Gastrocnemius medialis (tissue), 4 donors: ENCODE data around the gene TMEM33. TPM values are rescaled to one million over a fixed set of nuclear protein-coding genes. Genes with fewer than 3 reads are reported as not detected.

ENCODE experiments used
- ATAC-seq, 2 donors: fragments of 150-250 bp; one replicate each; pipeline ENCODE4 v1.9.1; 2016
- DNase-seq, 2 donors: peaks; one replicate each; pipeline ENCODE4 v3.0.0-alpha.2; 2019
- H3K27ac ChIP-seq, 4 donors: fragments of 200-600 bp; sonication (generic); 1 replicate in 1 of 4; 2 replicates in 3 of 4; pipeline ENCODE4 v1.5.1; 2016 to 2018; ENCODE audit warnings: mild to moderate bottlenecking in 2 of 4, moderate library complexity in 1 of 4
- H3K27me3 ChIP-seq, 3 donors: fragments of 200-600 bp; sonication (generic) in 2 of 3; 1 replicate in 1 of 3; 2 replicates in 2 of 3; pipeline versions ENCODE4 v1.5.1 to v1.6.0; 2016 to 2019; ENCODE audit warnings: mild to moderate bottlenecking in 1 of 3, moderate library complexity in 1 of 3
- H3K36me3 ChIP-seq, 2 donors: fragments of 200-600 bp; sonication (generic) in 1 of 2; one replicate each; pipeline ENCODE4 v1.5.1; 2017 to 2018
- H3K4me1 ChIP-seq, 2 donors: fragments of 200-600 bp; sonication (generic) in 1 of 2; one replicate each; pipeline ENCODE4 v1.5.1; 2016 to 2017; ENCODE audit warnings: mild to moderate bottlenecking in 2 of 2
- H3K4me3 ChIP-seq, 4 donors: fragments of 200-600 bp; sonication (generic) in 3 of 4; 1 replicate in 1 of 4; 2 replicates in 3 of 4; pipeline ENCODE4 v1.5.1; 2016 to 2019; ENCODE audit warnings: mild to moderate bottlenecking in 2 of 4
- H3K9me3 ChIP-seq, 3 donors: fragments of 200-600 bp; sonication (generic) in 2 of 3; 1 replicate in 1 of 3; 2 replicates in 2 of 3; pipeline ENCODE4 v1.5.1; 2016 to 2019
- POLR2A ChIP-seq, 2 donors: fragments of 450-650 bp; IDR thresholded peaks; one replicate each; pipeline ENCODE4 v1.6.1; 2017; ENCODE audit warnings: antibody characterized with exemption in 2 of 2, mild to moderate bottlenecking in 2 of 2, moderate library complexity in 2 of 2
- in situ Hi-C, 4 donors: fragments of 200-750 bp; cut with MboI; loops; one replicate each; pipeline versions ENCODE4 v1.15.0 to v1.8.0; 2017; ENCODE audit warnings: low sequenced_read_pairs in 4 of 4
- intact Hi-C: fragments of 100-400 bp; cut with DNase I; formaldehyde crosslinking; loops from one replicate; pipeline ENCODE4 v1.15.1; 2023; ENCODE audit warnings: low total_unique reads
- total RNA-seq, 4 donors: library from RNA; depleted of rRNA; stranded (reverse); fragments of >200 nt; gene quantifications; one replicate each; pipeline versions ENCODE4 v1.1.0 to v1.2.3, GENCODE V29; 2016
- TF ChIP-seq, protein P1 (sequence below), 5 experiments: fragments of 450-650 bp in 3 of 5; fragments of 200-600 bp in 2 of 5; sonication (generic) in 2 of 5; IDR thresholded peaks in 4 of 5; conservative IDR thresholded peaks in 1 of 5; 1 replicate in 4 of 5; 2 replicates in 1 of 5; pipeline ENCODE4 v1.5.1; 2016 to 2019; ENCODE audit warnings: antibody characterized with exemption in 5 of 5, mild to moderate bottlenecking in 3 of 5, moderate library complexity in 3 of 5

Gene TMEM33
- total RNA-seq, 4 donors from 2014 or later, result 20.6 to 29.3 (median 26.4) TPM

DNA sequence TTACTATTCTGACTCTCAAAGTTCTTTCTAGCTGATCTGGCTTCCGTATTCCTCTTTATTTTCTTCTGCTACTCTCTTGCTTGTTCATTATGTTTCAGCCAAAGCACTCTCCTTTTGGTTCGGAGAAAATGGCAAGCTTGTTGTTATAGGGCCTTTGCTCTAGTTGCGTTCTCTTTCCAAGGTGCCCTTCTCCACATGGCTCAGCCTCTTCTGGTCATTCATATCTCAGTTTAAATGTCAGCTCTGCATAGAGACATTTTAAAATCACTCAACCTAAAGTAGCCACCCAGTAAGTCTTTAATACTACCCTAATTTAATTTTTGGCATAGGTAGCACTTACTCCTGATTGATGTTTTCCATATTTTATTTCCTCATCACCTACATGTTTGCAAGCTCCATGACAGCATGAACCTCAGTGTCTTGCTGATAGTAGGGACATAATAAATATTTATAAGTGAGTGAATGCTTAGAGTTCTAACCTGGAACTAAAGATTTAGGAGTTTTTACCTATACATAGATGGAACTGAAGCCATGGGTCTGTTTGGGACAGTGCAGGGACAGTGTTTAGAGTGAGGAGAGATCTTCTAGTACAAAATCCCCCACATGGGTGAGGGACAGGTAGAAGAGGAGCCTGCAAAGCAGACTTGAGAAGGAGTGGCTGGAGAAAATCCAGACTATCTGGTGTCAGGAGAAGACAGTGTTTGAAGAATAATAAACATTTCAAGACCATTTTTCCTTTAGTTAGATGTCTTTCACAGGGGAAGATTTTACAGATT, 73.0 kb downstream of the TMEM33 start:
- Histone ChIP-seq H3K27me3 (no peaks in the 10 kb centered on the region), H3K4me3 (no peak overlapping the region), H3K9me3 (no peaks in the 10 kb centered on the region), H3K36me3 (peaks cover 0 to 4% of the 10 kb centered on the region in 2 donors), H3K27ac (no peak overlapping the region), H3K4me1 (peaks cover 6 to 19% of the 10 kb centered on the region in 2 donors)
- TF ChIP-seq POLR2A (IDR thresholded peaks at IDR 0.05), result no peak
- TF ChIP-seq, protein P1, sequence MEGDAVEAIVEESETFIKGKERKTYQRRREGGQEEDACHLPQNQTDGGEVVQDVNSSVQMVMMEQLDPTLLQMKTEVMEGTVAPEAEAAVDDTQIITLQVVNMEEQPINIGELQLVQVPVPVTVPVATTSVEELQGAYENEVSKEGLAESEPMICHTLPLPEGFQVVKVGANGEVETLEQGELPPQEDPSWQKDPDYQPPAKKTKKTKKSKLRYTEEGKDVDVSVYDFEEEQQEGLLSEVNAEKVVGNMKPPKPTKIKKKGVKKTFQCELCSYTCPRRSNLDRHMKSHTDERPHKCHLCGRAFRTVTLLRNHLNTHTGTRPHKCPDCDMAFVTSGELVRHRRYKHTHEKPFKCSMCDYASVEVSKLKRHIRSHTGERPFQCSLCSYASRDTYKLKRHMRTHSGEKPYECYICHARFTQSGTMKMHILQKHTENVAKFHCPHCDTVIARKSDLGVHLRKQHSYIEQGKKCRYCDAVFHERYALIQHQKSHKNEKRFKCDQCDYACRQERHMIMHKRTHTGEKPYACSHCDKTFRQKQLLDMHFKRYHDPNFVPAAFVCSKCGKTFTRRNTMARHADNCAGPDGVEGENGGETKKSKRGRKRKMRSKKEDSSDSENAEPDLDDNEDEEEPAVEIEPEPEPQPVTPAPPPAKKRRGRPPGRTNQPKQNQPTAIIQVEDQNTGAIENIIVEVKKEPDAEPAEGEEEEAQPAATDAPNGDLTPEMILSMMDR (IDR thresholded peaks at IDR 0.05 in 4 of 5, conservative IDR thresholded peaks at IDR 0.05 in 1 of 5), result no peak
- ATAC-seq (no peak), DNase-seq (no peak)
- intact Hi-C loops, result no loop called here
- in situ Hi-C loops, result no loop called here

Other genes with a start within 250 kb of the TMEM33 start
- not detected for gene PHOX2B, start 186.7 kb upstream of the TMEM33 start, total RNA-seq
- 1 to 10 TPM in 2 of 4 donors, under 1 TPM in 2; 0.20 to 1.7 (median 0.70) TPM for gene DCAF4L1, start 46.3 kb downstream of the TMEM33 start, total RNA-seq
- gene SLC30A9, start 55.1 kb downstream of the TMEM33 start, total RNA-seq, result 10 to 100 TPM; 24.5 to 35.6 (median 27.3) TPM
- not detected for gene BEND4, start 217.2 kb downstream of the TMEM33 start, total RNA-seq